ENCODE measurements around the gene SLCO4A1.
A peak's percentile ranks its signal among the peaks of the same experiment; 100 is the strongest.
"Not testable (repeated sequence)": the region's sequence is repeated elsewhere in the genome, so short reads cannot be mapped to it uniquely, and the experiment has no call there.

SLCO4A1 gene

DNA sequence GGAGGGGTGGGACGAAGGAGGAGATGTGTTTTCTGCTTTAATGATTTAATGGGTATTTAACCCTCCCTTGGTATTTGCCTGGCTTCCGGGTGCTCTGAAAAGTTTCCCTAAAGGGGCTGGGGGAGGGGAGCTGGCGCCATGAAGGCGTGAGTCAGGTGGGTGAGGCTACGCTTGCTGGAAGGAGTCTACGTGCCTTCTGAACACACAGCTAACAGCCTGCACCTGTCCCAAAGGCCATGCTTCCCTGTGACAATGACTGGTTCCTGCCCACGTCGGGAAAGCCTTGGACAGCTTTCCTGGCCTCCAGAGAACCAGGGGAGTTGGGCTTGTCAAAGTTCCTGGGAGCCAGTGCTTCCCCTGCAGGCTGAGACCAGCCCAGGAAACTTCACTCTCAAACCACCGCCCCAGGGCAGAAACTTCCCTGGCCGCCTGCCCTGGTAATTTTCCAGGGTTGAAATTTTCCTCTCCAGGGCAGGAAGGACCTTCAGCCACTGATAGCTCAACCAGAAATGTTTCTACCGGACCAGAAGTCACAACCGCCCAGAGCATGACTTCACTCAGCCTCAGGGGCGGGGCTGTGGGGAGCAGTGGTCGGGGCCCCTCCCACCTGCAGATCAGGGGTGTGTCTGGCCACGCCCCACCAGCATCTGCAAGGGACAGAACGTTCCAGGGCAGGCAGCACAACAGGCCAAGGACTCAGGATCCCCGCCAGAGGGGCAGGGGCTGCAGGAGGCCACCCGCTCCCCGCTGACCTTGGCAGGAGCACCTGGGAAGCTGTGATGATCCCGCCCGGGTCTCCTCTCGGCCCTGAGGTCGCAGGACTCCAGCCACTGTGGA is 18.6 kb upstream of the SLCO4A1 start:
- DNase-seq (ENCODE audit: low read depth in 2 of 2) = peak; percentile 63 to 68

DNA sequence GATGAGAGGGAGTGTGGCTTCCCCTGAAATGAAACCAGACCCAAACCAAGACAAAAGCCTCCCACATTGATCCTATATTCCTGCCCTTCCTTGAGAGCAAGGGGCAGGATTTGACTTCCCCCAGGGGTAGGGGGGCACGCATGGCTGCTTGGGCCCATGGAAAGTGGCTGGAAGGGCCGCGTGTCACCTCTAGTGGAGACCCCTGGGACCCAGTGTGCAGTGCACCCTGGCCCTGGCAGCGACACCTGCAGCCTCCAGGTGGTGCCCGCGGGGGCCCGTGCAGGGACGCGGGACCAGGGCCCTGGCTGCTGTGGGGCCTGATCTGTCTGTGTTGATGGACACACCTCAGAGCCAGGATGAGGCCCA is 18.0 kb upstream of the SLCO4A1 start:
- no peak for DNase-seq (ENCODE audit: low read depth in 2 of 2)

DNA sequence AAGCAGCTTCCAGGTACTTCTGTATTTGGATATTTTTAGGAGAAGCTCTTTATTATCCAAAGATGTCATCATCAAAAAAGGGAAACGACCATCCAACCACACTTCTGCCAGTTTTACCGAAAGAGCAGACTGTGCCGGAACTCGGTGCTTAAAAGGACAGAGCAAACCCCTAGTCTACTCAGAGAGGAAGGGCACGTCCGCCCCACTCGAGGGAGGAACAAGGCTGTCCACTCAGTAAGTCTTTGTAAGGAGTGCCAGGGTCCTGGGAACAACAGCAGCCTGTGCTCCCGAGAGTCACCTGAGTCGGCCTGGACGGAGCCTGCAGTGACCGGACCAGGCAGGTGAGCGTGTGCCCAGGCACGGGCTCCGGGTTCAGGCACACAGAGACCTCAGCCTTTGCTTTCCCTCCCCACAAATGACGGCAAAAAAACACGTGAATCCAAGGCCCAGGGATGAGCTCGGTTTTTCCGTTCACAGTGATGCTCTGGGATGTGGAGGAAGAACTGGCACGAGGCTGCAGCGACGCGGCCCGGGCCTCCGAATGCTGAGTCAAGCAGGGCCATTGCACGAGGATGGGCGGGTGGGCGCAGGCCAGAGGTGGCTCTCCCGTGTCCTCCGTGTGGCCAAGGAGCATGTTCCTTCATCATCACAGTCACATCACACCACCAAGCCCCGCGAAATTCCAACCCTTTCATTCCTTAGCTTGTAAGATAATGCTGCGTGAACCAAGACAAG is 17.4 kb upstream of the SLCO4A1 start:
- DNase-seq (ENCODE audit: low read depth in 2 of 2) = no peak

DNA sequence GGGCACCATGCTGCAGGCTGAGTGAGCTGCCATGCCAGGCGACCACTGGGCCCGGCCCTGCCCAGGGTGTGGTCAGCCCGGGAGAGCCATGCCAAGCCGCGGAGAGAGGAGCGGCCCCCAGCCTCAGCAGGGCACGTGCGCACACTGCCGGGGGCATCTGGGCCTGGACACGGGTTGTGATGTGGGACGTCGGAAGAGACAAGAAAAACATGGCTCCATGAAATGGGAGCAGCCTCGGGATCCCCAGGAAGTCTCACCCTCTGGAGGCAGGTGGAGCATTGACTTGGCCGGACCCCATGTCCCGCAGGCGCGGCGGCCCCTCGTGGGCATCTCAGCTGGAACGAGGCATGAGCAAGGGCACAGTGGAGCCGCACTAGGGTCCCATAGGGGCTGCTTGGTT is 16.8 kb upstream of the SLCO4A1 start:
- DNase-seq (ENCODE audit: low read depth in 2 of 2) = no peak

DNA sequence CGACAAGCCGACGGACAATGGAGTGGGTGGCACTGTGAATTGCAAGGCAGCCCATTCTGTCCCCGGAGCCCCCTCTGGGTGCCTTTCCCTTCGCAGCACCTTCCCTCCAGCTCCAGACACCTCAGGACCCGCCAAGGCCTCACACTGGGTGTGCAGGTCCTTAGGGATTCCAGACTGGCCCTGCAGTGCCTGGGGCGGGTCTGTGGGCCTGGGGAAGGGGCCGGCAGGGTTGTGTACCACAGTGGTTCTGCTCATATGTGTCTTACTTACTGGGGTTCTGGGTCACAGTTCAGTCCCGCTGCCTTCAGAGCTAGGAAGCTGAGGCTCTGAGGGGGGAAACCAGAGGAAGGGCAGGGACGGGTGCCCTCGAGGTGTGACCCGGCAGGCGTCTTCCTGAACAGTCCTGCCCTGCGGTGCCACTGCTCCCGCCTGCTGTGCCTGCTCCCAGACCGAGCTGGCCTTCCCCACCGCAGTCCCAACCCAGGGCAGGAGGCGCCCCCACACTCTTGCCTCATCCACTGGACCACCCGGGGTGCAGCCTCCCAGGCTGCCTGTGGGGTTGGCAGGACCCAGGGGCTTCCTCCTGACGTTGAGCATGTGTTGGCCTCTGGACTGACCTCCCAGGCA is 16.3 kb upstream of the SLCO4A1 start:
- no peak for DNase-seq (ENCODE audit: low read depth in 2 of 2)

DNA sequence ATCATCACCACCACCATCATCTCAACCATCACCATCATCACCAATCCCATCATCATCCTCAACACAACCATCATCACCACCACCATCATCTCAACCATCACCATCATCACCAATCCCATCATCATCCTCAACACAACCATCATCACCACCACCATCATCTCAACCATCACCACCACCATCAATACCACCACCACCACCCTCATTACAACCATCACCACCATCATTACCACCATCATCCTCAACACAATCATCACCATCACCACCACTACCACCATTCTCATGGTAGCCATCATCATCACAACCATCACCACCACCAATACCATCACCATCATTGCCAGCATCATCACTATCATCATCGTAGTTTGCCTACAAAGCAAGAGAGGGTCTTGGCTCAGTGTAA is 14.9 kb upstream of the SLCO4A1 start:
- not testable (repeated sequence) for DNase-seq (ENCODE audit: low read depth in 2 of 2)

DNA sequence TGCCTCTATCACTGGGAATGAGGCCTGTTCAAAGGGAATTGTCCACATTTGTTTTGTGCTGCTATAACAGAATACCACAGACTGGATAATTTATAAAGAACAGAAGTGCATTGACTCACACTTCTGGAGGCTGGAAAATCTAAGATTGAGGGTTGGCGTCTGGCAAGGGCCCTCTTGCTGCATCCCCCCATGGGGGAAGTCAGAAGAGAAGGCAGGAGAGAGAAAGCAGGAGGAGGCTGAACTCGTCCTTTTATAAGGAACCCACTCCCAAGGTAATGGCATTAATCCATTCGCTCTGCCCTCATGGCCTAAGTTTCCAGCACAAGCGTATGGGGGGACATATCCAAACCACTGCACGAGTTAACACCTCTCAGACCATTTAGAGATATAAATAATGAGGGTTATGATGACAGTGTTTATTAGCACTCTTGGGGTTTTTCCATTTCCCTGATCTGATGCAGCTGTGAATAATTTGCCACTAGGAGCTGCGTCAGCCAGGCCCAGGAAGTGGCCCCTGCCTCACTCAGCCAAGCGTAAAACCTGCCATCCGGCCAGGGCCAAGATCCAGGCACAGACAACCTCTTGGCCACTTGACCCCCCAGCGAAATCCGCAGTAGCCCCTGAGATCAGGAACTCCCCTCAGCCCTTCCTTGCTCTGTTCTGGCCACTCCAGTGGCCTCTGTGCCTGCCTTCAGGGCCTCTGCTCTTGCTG is 14.2 kb upstream of the SLCO4A1 start:
- no peak for DNase-seq (ENCODE audit: low read depth in 2 of 2)

DNA sequence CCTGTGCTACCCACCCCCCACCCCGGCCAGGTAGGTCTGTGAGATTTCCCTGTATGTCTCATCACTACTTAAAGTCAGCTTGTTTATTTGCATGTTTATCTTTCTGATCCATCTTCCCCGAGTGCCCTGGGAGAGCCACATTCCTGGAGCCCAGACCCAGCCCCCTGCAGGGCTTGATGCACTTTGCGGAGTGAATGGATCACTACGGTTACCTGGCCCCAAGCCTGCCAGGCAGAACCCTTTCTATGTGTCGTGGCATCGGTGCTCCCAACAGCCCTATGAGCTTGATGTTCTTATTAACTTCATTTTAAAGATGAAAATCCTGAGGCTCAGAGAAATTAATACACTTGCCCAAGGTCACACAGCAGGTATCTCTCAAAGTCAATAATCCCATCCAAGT is 13.6 kb upstream of the SLCO4A1 start:
- DNase-seq (ENCODE audit: low read depth in 2 of 2) = no peak

DNA sequence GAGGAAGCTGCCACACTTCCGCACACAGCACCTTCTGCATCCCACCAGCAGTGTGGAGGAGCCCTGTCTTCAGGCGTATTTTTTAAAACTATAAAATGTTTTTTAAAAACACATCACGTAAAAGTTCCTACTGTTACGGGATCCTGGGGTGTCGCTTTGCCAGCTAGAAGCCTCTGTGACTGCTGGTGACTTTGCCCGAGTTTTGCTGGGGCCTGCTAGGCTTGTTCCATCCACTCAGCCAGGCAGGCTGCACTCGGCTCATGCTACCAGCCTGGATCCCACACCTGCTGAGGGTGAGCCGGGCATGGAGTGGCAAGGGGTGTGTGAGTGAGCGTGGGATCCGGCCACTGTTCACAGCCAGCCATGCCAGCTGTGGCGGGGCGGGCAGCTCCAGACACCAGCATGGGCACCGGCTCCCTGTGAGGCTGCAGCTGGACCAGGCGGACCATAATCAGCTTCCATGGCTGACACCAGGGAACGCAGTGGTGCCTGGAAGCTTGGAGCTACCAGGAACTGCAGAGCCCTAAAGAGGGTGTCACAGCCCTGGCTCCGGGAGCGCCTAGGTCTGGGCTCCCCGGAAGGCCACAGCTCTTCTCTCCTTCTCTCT is 12.3 kb upstream of the SLCO4A1 start:
- DNase-seq (ENCODE audit: low read depth in 2 of 2) = no peak

DNA sequence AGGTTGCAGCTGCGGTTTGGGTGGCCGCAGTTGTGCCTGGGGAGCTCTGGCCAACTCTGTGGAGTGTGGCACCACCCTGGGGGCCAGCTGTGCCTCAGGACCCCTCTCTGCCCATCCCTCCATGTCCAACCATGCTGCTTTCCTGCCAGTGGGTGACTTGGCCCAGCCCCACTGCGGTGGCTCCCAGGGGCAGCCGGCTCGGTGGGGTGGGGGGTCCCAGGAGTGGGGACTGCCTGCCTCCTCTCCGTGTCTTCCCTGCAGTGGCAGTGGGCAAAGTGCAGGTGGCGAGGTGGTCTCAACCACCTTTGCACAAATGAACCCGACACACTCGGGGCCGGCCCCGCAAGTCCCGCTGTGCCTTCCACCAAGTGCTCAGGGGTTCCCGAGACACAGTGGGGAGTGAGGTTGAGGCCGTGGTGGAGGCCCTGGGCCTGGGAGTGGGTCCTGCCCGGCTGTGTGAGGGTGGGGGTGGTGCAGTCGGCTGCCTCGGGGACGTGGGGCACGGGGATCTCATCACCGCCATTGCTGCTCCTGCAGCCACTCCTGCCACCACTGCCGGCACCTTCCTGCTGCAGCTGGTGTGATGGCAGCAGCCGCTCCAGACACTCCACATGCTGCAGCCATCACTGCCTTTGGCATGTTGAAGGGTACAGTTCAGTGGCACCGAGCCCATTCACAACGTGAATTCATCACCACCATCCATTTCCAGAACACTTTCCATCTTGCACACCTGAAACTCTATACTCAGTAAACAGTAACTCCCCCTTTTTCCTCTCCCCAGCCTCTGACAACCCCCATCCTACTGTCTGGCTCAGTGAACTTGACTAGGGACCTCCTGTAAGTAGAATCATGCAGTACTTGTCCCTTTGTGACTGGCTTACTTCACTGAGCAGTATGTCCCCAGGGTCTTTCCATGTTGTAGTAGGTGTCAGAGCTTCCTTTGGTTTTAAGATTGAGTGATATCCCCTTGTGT is 10.7 kb upstream of the SLCO4A1 start:
- no peak for DNase-seq (ENCODE audit: low read depth in 2 of 2)

DNA sequence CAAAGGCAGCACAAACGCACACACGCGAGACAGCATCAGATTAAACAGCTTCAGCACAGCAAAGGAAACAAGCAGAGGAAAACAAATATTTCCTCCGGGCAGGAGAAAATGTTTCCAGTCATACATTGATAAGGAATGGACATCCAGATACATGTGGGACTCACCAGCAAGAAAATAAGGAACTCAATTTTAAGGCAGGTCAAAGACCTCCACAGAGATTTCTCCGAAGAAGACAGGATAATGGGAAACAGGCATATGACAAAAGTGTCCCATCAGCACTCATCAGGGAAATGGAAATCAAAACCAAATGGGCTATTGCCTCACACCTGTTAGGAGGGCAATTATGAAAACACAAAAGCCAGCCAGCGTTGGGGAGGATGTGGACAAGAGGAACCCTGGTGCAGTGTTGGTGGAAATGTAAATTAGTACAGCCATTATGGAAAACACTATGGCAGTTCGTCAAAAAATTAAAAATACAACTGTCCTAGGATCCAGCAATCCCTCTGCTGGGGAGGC is 9.7 kb upstream of the SLCO4A1 start:
- DNase-seq (ENCODE audit: low read depth in 2 of 2) = no peak

DNA sequence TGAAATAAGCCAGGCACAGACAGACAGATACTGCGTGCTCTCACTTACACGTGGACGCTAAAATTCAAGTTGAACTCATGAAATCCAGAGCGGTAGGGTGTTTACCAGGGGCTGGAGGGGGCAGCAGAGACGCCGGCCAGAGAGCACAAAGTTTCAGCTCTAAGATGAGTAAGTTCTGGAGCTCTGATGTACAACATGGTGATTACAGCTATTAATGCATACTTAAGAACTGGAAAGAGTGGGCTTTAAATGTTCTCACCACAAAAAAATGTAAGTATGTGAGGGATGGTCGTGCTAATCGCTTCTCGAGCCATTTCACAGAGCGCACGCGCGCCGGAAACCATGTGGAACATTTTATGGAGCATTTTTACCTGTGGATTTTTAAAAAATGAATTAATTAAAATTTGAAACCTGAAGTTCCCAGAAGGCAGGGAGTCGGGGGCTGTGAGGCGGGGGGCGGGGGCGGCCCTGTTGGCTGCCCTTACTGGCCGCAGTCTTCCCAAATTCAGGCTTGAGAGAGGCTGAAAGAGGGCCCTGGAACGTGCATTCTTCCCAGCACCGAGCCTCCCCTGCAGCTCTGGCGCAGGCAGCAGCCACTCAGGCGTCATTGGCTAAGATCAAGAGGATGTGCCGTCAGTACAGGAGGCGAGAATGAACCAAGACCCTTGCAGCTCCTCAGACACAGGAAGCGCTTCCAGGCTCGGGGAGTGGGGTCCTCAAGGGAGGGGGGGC is 8.5 kb upstream of the SLCO4A1 start:
- DNase-seq (ENCODE audit: low read depth in 2 of 2) = no peak

DNA sequence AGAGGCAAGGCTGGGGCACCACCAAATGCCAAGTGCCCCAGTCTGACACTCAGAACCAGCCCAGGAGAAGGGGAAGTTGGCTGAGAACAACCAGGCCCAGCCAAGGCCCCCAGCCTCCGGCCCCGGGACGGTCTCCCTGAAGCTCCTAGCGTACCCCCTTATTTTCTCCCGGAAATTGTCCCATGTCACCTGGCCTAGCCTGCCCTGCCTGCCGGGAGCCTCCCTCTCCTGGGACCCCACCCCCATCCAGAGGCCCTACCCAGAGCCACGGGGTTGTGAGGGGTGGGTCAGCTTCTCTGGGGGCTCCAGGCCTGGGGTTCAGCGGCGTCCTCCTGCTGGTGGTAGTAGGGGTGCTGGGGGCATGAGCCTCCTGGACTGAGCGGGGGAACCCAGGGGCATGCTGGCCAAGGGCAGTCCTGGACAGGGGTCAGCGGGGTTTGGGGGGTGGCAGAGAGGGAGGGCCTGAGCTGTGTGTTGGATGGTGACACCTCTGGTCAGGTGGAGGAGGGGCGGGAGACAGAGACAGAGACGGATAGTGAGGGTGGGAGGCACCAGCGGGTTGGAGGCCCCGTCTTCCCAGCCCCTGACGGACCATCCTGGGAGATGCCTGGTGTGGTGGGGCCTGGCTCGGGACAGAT is 7.9 kb upstream of the SLCO4A1 start:
- no peak for DNase-seq (ENCODE audit: low read depth in 2 of 2)

DNA sequence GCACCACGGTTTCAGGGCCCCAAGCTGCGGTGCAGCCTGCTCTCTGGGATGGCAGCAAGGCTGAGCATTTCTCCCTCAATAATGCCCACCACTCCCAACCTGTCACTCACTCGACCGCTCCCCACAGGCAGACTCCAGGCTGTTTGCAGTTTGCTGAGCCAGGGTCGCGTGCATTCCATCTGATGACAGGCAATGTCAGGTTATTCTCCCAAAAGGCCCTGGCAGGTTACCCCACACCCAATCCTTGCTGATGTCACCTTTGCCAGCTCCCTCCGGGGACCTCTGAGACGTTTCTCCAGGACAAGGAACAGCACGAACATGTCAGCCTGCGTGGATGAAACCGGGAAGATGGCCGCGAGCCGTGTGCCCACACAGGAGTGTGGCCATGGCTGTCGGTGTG is 7.1 kb upstream of the SLCO4A1 start:
- DNase-seq (ENCODE audit: low read depth in 2 of 2) = no peak

DNA sequence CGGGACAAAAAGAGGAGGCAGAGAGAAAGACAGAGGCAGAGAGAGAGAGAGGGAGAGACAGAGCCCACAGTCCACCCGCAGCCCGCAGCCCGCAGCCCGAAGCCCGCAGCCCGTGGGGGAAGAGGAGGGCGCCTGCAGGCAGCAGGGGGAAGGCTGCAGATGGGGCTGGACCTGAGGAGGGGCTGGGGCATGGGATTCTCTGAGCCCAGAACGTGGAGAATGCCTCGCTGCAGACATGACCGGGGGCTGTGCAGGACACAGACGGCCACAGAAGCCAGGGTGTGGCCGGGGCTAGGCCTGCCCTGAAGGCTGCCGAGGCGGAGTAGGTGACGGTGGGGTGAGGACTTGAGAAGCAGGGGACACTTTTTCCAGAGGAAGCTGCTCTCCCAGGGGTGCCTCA is 6.5 kb upstream of the SLCO4A1 start:
- DNase-seq (ENCODE audit: low read depth in 2 of 2) = no peak

DNA sequence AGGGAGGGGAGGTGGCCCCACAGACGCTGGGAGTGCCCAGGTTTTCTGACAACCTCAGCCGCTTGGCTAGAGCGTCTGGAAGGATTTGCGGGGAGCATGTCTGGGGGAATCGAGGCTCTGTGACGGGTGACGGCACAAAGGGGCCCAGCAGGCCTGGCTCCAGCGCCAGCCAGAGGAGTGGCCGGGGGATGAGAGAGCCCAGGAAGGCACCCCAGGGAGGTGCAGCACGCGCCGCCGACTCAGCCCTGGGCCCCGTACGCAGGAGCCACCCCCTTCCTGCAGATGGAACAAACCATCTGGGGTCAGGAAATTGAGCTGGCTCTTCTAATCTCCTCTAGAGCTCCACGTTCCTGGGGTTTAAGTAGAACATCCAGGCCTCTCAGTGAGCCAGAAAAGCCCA is 5.9 kb upstream of the SLCO4A1 start:
- DNase-seq (ENCODE audit: low read depth in 2 of 2) = no peak

DNA sequence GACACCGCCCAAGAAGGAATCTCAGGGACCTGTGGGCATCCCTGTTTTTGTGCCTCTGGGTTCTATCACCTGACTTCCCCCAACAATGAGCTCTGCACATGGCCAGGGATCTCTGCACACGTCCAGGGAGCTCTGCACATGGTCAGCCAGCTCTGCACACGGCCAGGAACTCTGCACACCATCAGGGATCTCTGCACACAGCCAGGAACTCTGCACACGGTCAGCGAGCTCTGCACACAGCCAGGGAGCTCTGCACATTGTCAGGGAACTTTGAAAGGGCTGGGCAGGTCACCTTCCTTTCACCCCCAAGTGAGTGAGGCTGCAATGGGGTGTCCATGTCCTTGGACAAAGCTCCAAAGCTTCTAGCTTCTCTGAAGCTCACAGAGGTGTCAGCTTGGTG is 5.2 kb upstream of the SLCO4A1 start:
- DNase-seq (ENCODE audit: low read depth in 2 of 2) = no peak

DNA sequence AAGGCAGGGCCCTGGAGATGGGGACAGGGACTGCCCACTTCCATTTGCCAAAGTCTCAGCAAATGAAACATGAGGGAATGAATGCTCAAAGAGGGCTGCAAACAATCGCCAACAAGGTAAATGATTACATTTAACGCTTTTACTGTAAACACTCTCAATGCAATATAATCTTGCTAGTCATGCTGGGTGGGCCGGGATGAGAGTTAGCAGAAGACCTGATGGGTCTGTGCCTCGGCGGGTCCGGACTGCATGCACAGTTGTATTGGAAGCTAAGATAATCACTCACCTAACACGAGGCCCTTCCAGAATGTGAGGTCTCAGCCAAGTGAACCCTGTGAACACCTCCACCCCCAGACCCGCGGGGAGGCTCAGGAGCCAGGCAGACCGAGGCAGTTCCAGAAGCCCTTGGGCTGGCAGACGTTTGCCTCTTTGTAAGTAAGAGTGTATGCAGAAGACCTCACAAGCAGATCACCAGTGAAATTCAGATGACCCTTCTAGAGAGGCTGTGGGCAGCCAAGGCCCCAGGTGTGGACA is 4.7 kb upstream of the SLCO4A1 start:
- DNase-seq (ENCODE audit: low read depth in 2 of 2) = no peak

DNA sequence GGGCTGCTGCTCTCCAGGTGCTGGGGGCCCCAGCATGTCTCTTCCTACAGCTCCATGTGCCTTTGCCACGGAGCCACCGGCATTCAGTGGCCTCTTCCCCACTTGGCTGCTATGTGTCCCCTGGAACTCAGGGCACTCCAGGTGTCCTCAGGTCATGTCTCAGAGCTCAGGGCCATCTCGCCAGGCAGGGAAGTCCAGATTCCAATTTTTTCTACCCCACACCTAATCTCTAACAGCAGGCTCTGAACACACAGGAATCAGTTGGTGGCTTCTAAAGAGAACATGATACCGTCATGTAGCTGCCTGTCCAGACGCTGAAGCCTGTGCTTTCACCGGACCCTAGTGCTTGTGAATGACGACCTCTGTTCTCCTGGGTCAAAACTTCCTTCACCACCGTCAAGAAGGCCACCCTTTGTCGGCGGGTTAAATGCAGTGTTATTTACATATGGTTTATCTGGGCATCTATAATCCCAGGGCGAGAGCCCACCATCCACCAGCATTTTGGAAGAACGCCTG is 4.2 kb upstream of the SLCO4A1 start:
- DNase-seq (ENCODE audit: low read depth in 2 of 2) = no peak

Data from stimulated activated CD4-positive, alpha-beta T cell treated with anti-CD3 and anti-CD28 coated beads, Interleukin-1b, Interleukin-23, amount 100 ng/mL, for 1 hour (primary cell).